Measurements from ENCODE around the gene MUC20. TPM values are rescaled to one million over a fixed set of nuclear protein-coding genes. Genes with fewer than 3 reads are reported as not detected.

MUC20 gene
- total RNA-seq, 1 experiment from 2014 or later = not detected

GRCh38 chr3:195768831-195769303 lies 48.1 kb downstream of the MUC20 start:
- no peak overlapping the region for H4K91ac ChIP-seq (ENCODE audit: insufficient read length, low read depth, low read length)
- H3K23ac ChIP-seq (ENCODE audit: insufficient read length, low read depth, low read length) = no peak overlapping the region
- no peak overlapping the region for H2BK12ac ChIP-seq (ENCODE audit: insufficient read length, low read depth, low read length)
- no peaks in the 10 kb centered on the region for H3K79me2 ChIP-seq (ENCODE audit: insufficient read depth, low read length)
- no peak overlapping the region for H2AFZ ChIP-seq (ENCODE audit: low read length)
- no peak overlapping the region for H3K9ac ChIP-seq (ENCODE audit: extremely low read depth, insufficient read length, low read length)
- H2BK5ac ChIP-seq (ENCODE audit: insufficient read length, low read length) = no peak overlapping the region
- peaks cover 2% of the 10 kb centered on the region for H3K23me2 ChIP-seq (ENCODE audit: insufficient read length, low read depth, low read length, poor library complexity, severe bottlenecking)
- H3K18ac ChIP-seq (ENCODE audit: insufficient read length, low read depth, low read length) = no peak overlapping the region
- H3K4me1 ChIP-seq (ENCODE audit: insufficient read depth, low read length) = no peaks in the 10 kb centered on the region
- H2AK5ac ChIP-seq (ENCODE audit: insufficient read length, low read length) = no peak overlapping the region
- H3K27me3 ChIP-seq (ENCODE audit: insufficient read depth, low read length) = no peaks in the 10 kb centered on the region
- no peak for TF ChIP-seq CTCF (conservative IDR thresholded peaks at IDR 0.05)
- no peaks in the 10 kb centered on the region for H3K9me3 ChIP-seq (ENCODE audit: control insufficient read depth, low read depth, low read length)
- Mint-ChIP-seq H3K4me3 (no peak overlapping the region), H3K36me3 (ENCODE audit: insufficient read depth in 1 of 3, low read depth in 3 of 3) (peaks cover 0 to 10% (median 2%) of the 10 kb centered on the region in 3 experiments; a peak in 1 of 7 replicates), H3K27me3 (ENCODE audit: low read depth) (peaks cover 4% of the 10 kb centered on the region), H3K27ac (no peak overlapping the region; a peak in 2 of 7 replicates), H3K4me1 (no peaks in the 10 kb centered on the region; a peak in 1 of 4 replicates), H3K9me3 (peaks cover 5 to 10% of the 10 kb centered on the region in 2 experiments; a peak in 4 of 5 replicates)
- H3T11ph ChIP-seq (ENCODE audit: low read length) = no peak overlapping the region
- H2BK20ac ChIP-seq (ENCODE audit: low read depth, low read length, poor library complexity, severe bottlenecking) = no peak overlapping the region
- no peak overlapping the region for H4K8ac ChIP-seq (replicated peaks; ENCODE audit: insufficient read length, low read depth, low read length)
- no peak overlapping the region for H3K56ac ChIP-seq (ENCODE audit: insufficient read length, low read depth, low read length)
- H2BK120ac ChIP-seq (ENCODE audit: low read depth, low read length, poor library complexity, severe bottlenecking) = no peak overlapping the region
- no CpG with 5 or more reads among the region's 17 CpGs for WGBS (ENCODE audit: extremely low coverage, insufficient read length, low lambda C conversion rate)
- DNase-seq = no peak
- H2BK15ac ChIP-seq (ENCODE audit: low read depth, low read length) = no peak overlapping the region
- H3K79me1 ChIP-seq (ENCODE audit: insufficient read depth, low read depth, low read length, poor library complexity, severe bottlenecking) = no peaks in the 10 kb centered on the region
- H3K4me2 ChIP-seq (ENCODE audit: insufficient read depth, insufficient read length, low read length) = no peak overlapping the region
- H3K4ac ChIP-seq (ENCODE audit: low read depth, low read length) = no peak overlapping the region
- H3K14ac ChIP-seq (ENCODE audit: insufficient read depth, low read length) = no peak overlapping the region
- no peaks in the 10 kb centered on the region for H4K20me1 ChIP-seq (ENCODE audit: control insufficient read depth, insufficient read depth, insufficient read length)
- no peak overlapping the region for H4K5ac ChIP-seq (ENCODE audit: insufficient read length, low read depth, low read length)
- no peak overlapping the region for H3K27ac ChIP-seq (ENCODE audit: insufficient read length, low read depth, low read length)

All from H9 (cell line).